Measurements from ENCODE around the gene PDZD11. TPM values are rescaled to one million over a fixed set of nuclear protein-coding genes. Genes with fewer than 3 reads are reported as not detected.
A peak's percentile ranks its signal among the peaks of the same experiment; 100 is the strongest.

PDZD11 gene, protein sequence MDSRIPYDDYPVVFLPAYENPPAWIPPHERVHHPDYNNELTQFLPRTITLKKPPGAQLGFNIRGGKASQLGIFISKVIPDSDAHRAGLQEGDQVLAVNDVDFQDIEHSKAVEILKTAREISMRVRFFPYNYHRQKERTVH
- total RNA-seq: 10 to 100 TPM; 31.1 to 38.2 (median 36.5) TPM

DNA sequence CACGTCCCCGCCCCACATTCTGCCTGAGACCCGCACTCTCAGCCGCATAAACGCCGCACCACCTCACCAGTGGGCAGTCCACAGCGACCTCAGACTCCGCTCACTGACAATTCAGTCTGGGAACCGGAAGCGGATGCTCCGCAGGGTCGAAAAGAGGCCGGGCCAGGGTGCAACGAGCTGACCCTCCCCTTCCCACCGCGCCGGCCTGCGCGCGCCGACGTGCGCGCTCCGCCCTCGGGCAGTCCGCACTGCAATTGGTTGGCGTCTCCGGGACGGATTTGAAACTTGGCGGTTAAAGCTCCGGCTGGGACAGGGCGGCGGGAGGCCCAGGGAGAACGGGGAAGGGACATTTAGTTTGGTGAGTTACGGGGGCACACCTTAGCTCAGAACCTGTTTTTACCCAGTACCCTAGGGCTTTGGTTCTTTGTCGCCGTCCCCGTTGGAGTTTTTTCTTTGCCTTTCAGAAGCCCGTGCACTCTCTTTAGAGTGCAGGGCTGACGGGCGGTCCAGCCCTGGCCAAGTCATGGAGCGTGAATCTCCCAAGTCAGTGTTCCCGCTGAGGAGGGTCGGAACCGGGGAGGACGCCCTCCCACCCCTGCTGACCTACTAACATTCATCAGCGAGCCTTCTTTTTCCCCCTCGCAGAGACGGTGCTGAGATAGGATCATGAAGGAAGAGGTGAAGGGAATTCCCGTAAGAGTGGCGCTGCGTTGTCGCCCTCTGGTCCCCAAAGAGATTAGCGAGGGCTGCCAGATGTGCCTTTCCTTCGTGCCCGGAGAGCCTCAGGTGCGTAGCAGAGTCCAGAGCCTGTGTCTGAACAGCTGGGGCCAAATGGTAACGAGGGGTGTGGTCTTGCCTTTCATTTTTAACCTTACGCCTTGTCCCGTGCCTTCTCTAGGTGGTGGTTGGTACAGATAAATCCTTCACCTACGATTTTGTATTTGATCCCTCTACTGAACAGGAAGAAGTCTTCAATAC, at the start of gene PDZD11, which contains the start of gene KIF4A:
Gene PDZD11 (minus strand): TSS at position 135 of the 978 bp plus-strand sequence. CDS start 586 bp downstream, outside the sequence.
Gene KIF4A (plus strand): TSS at position 312 of the 978 bp plus-strand sequence. CDS start 355 bp downstream, at position 667.
- Histone ChIP-seq H3K4me1 (peaks cover 0 to 7% of the 10 kb centered on the region in 2 donors), H3K36me3 (peaks cover 0 to 2% of the 10 kb centered on the region in 2 donors), H3K4me3 (replicated peaks in 1 of 3) (peak within 1 kb of the TSS in 2 of 3 donors; percentile 23 to 37), H3K27ac (peak within 1 kb of the TSS in 1 of 3 donors; percentile 24), H3K27me3 (no peaks in the 10 kb centered on the region), H3K9me3 (no peaks in the 10 kb centered on the region)
- intact Hi-C loops (cut with DNase I): no loop called here
- TF ChIP-seq POLR2A (IDR thresholded peaks at IDR 0.05): peak in 1 of 2 donors; percentile 40
- TF ChIP-seq, protein P1, sequence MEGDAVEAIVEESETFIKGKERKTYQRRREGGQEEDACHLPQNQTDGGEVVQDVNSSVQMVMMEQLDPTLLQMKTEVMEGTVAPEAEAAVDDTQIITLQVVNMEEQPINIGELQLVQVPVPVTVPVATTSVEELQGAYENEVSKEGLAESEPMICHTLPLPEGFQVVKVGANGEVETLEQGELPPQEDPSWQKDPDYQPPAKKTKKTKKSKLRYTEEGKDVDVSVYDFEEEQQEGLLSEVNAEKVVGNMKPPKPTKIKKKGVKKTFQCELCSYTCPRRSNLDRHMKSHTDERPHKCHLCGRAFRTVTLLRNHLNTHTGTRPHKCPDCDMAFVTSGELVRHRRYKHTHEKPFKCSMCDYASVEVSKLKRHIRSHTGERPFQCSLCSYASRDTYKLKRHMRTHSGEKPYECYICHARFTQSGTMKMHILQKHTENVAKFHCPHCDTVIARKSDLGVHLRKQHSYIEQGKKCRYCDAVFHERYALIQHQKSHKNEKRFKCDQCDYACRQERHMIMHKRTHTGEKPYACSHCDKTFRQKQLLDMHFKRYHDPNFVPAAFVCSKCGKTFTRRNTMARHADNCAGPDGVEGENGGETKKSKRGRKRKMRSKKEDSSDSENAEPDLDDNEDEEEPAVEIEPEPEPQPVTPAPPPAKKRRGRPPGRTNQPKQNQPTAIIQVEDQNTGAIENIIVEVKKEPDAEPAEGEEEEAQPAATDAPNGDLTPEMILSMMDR (IDR thresholded peaks at IDR 0.05): no peak
- 0% methylated on average over 26 of the region's 62 CpGs for WGBS, 2 donors
- DNase-seq: peak; percentile 77 to 78

DNA sequence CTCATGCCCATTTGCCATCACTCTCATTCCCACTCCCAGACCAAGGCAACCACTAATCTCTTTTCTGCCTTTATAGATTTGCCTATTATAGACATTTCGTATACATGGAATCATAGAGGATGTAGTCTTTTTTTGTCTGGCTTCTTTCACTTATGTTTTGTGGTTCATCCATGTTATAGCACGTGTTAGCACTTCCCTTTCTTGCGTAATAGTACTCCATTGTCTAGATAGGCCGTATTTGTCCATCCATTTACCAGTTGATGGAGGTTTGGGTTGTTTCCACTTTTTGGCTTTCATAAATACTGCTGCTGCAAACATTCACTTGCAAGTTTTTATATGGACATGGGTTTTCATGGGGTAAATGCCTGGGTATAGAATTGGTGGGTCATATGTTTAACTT, 48.6 kb upstream of the PDZD11 start:
- H3K36me3 ChIP-seq: no peaks in the 10 kb centered on the region
- H3K4me1 ChIP-seq: no peaks in the 10 kb centered on the region
- intact Hi-C loops (cut with DNase I): no loop called here
- no peak overlapping the region for H3K27ac ChIP-seq
- TF ChIP-seq, protein P1 (IDR thresholded peaks at IDR 0.05): no peak
- no peak for TF ChIP-seq POLR2A (IDR thresholded peaks at IDR 0.05)
- H3K4me3 ChIP-seq (replicated peaks in 1 of 3): no peak overlapping the region
- 95 to 97% methylated on average over 4 of the region's 4 CpGs for WGBS, 2 donors
- H3K27me3 ChIP-seq: no peaks in the 10 kb centered on the region
- no peaks in the 10 kb centered on the region for H3K9me3 ChIP-seq
- DNase-seq: no peak

DNA sequence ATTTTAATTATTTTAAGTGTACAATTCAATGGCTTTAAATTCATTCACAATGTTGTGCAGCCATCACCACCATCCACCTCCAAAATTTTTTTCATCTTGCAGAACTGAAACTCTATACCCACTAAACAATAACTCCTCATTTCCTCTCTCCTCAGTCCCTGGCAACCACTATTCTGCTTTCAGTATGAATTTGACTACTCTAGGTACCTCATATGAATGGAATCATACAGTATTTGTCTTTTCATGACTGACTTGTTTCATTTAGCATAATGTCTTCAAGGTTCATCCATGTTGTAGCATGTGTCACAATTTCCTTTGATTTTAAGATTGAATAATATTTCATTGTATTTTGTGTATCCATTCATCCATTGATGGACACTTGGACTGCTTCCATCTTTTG, 47.0 kb upstream of the PDZD11 start:
- H3K27ac ChIP-seq: no peak overlapping the region
- no peaks in the 10 kb centered on the region for H3K9me3 ChIP-seq
- H3K36me3 ChIP-seq: no peaks in the 10 kb centered on the region
- no peaks in the 10 kb centered on the region for H3K4me1 ChIP-seq
- intact Hi-C loops (cut with DNase I): no loop called here
- no peak overlapping the region for H3K4me3 ChIP-seq (replicated peaks in 1 of 3)
- no peak for TF ChIP-seq POLR2A (IDR thresholded peaks at IDR 0.05)
- TF ChIP-seq, protein P1 (IDR thresholded peaks at IDR 0.05): no peak
- H3K27me3 ChIP-seq: no peaks in the 10 kb centered on the region
- no peak for DNase-seq

DNA sequence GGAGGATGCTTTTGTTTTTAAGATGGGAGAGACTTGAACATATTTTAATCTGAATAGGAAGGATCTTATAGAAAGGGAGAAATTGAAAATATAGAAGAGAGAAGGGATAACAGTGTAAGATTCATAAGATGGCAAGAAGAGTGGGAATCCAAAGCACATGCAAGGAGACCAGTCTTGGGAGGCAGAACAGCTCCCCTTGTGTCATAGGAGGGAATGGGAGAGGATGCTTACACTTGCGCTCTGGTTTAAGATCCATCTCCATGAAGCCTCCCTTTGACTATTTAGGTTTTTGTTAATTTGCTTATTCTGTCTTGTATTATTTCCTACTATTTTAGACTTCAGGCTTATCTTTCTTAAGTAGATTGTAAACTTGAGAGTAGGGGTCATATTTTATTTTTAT, 42.9 kb upstream of the PDZD11 start:
- WGBS, 2 donors: 96 to 100% methylated on average over 1 of the region's 1 CpG
- Histone ChIP-seq H3K4me1 (no peaks in the 10 kb centered on the region), H3K27ac (no peak overlapping the region), H3K27me3 (no peaks in the 10 kb centered on the region), H3K36me3 (no peaks in the 10 kb centered on the region), H3K4me3 (replicated peaks in 1 of 3) (no peak overlapping the region), H3K9me3 (no peaks in the 10 kb centered on the region)
- no peak for DNase-seq
- intact Hi-C loops (cut with DNase I): no loop called here
- no peak for TF ChIP-seq POLR2A (IDR thresholded peaks at IDR 0.05)
- TF ChIP-seq, protein P1 (IDR thresholded peaks at IDR 0.05): no peak

DNA sequence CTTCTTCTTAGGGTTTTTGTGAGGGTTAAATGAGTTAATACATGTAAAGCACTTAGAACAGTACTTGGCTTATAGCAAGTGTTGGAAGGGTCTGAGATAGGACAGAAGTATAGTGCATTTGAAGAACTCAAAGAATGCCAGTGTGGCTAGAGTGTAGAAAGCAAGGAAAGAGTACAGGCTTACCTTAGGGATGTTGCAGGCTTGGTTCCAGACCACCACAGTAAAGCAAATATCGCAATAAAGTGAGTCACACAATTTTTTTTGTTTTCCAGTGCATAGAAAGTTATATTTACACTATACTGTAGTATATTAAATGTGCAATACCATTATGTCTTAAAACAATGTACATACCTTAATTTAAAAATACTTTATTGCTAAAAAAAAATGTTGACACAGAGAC, 41.4 kb upstream of the PDZD11 start:
- no peak overlapping the region for H3K4me3 ChIP-seq (replicated peaks in 1 of 3)
- TF ChIP-seq, protein P1 (IDR thresholded peaks at IDR 0.05): no peak
- no peak for TF ChIP-seq POLR2A (IDR thresholded peaks at IDR 0.05)
- H3K4me1 ChIP-seq: no peaks in the 10 kb centered on the region
- intact Hi-C loops (cut with DNase I): no loop called here
- WGBS, 2 donors: 92 to 100% methylated on average over 1 of the region's 1 CpG
- H3K9me3 ChIP-seq: no peaks in the 10 kb centered on the region
- no peak overlapping the region for H3K27ac ChIP-seq
- no peak for DNase-seq
- no peaks in the 10 kb centered on the region for H3K36me3 ChIP-seq
- no peaks in the 10 kb centered on the region for H3K27me3 ChIP-seq
